Suprapubic skin (tissue), 3 donors: Measurements from ENCODE around the gene GET4.

Experiments
- EP300 ChIP-seq: sonication (generic); formaldehyde crosslinking; IDR thresholded peaks from one replicate; pipeline ENCODE4 v1.6.1; 2017; ENCODE audit warnings: antibody characterized with exemption
- TF ChIP-seq, protein P1 (sequence below), 2 donors: fragments of 200-600 bp in 1 of 2; fragments of 450-650 bp in 1 of 2; sonication (generic) in 1 of 2; IDR thresholded peaks; one replicate each; pipeline ENCODE4 v1.5.1; 2016 to 2019; ENCODE audit warnings: antibody characterized with exemption in 2 of 2, mild to moderate bottlenecking in 1 of 2, moderate library complexity in 1 of 2

- no peak for TF ChIP-seq EP300
- TF ChIP-seq, protein P1, sequence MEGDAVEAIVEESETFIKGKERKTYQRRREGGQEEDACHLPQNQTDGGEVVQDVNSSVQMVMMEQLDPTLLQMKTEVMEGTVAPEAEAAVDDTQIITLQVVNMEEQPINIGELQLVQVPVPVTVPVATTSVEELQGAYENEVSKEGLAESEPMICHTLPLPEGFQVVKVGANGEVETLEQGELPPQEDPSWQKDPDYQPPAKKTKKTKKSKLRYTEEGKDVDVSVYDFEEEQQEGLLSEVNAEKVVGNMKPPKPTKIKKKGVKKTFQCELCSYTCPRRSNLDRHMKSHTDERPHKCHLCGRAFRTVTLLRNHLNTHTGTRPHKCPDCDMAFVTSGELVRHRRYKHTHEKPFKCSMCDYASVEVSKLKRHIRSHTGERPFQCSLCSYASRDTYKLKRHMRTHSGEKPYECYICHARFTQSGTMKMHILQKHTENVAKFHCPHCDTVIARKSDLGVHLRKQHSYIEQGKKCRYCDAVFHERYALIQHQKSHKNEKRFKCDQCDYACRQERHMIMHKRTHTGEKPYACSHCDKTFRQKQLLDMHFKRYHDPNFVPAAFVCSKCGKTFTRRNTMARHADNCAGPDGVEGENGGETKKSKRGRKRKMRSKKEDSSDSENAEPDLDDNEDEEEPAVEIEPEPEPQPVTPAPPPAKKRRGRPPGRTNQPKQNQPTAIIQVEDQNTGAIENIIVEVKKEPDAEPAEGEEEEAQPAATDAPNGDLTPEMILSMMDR (IDR thresholded peaks at IDR 0.05): no peak
These were observed 45.4 kb downstream of the GET4 start for GRCh38 chr7:921581-922333.
